ENCODE measurements around the gene MYLK2.

Gene MYLK2

DNA sequence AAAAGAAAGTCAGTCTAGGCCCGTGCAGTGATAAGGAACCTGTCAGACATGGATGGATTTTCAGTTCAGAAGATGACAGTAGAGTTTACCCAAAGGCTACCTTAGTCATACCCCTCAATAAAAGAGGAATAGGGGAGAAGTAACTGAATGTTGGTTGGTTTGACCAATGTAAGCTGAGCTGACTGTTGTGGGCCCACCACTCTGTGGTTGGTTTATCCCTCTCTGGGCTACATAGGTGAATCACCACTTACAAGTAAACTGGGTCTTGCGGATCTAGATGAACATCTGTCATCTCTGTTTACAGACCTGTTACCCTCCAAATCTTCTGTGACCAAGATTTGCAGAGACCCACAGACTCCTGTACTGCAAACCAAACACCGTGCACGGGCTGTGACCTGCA lies 37.2 kb upstream of the MYLK2 start:
- H3K27ac ChIP-seq = no peak overlapping the region
- H3K4me3 ChIP-seq = no peak overlapping the region
- no peak for TF ChIP-seq CTCF (IDR thresholded peaks at IDR 0.05)
- no peaks in the 10 kb centered on the region for H3K36me3 ChIP-seq
- no peaks in the 10 kb centered on the region for H3K27me3 ChIP-seq
- H3K9me3 ChIP-seq = no peaks in the 10 kb centered on the region
- DNase-seq = no peak
- intact Hi-C loops (cut with DNase I; ENCODE audit: low total_unique reads) = no loop called here
- H3K4me1 ChIP-seq = no peaks in the 10 kb centered on the region

GRCh38 chr20:31784354-31785044 lies 34.7 kb upstream of the MYLK2 start:
- H3K27me3 ChIP-seq = no peaks in the 10 kb centered on the region
- intact Hi-C loops (cut with DNase I; ENCODE audit: low total_unique reads) = no loop called here
- peaks cover 0 to 7% (median 0%) of the 10 kb centered on the region in 4 donors for H3K4me1 ChIP-seq
- TF ChIP-seq CTCF (IDR thresholded peaks at IDR 0.05) = no peak
- no peak for DNase-seq
- no peaks in the 10 kb centered on the region for H3K36me3 ChIP-seq
- no peak overlapping the region for H3K4me3 ChIP-seq
- H3K9me3 ChIP-seq = no peaks in the 10 kb centered on the region
- H3K27ac ChIP-seq = no peak overlapping the region

GRCh38 chr20:31785089-31785488 lies 34.1 kb upstream of the MYLK2 start:
- no peaks in the 10 kb centered on the region for H3K36me3 ChIP-seq
- intact Hi-C loops (cut with DNase I; ENCODE audit: low total_unique reads) = no loop called here
- no peak for DNase-seq

GRCh38 chr20:31788578-31788977 lies 30.6 kb upstream of the MYLK2 start:
- DNase-seq = no peak
- H3K4me3 ChIP-seq = no peak overlapping the region
- peaks cover 0 to 7% (median 0%) of the 10 kb centered on the region in 4 donors for H3K4me1 ChIP-seq
- H3K27me3 ChIP-seq = no peaks in the 10 kb centered on the region
- H3K36me3 ChIP-seq = no peaks in the 10 kb centered on the region
- intact Hi-C loops (cut with DNase I; ENCODE audit: low total_unique reads) = no loop called here
- TF ChIP-seq CTCF (IDR thresholded peaks at IDR 0.05) = no peak
- H3K27ac ChIP-seq = no peak overlapping the region
- no peaks in the 10 kb centered on the region for H3K9me3 ChIP-seq

More at GRCh38 chr20:31785089-31785488, 34.1 kb upstream of the MYLK2 start:
- no peaks in the 10 kb centered on the region for H3K9me3 ChIP-seq
- no peak for TF ChIP-seq CTCF (IDR thresholded peaks at IDR 0.05)
- H3K27ac ChIP-seq = no peak overlapping the region
- no peak overlapping the region for H3K4me3 ChIP-seq
- no peaks in the 10 kb centered on the region for H3K27me3 ChIP-seq
- peaks cover 0 to 7% (median 0%) of the 10 kb centered on the region in 4 donors for H3K4me1 ChIP-seq

DNA sequence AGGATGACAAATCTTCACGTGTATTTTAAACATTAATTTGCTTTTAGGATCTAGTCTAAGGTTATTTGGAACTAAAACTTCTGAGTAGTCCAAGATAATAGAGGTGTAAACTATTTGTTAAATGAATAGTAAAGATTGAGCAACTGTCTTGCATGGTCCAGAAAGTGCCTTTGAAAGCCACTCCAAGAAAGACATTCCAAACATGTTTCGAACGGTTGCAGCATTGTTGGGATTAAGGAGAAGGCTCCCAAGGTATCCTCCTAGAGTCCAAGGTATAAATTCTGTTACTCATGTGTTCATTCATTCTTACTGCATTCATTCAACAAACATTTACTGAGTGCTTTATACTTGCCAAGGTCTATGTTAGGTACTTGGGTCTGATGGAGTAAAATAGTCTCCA lies 28.8 kb upstream of the MYLK2 start:
- Histone ChIP-seq H3K27ac (no peak overlapping the region), H3K36me3 (no peaks in the 10 kb centered on the region), H3K9me3 (no peaks in the 10 kb centered on the region), H3K4me3 (no peak overlapping the region), H3K4me1 (peaks cover 0 to 7% (median 0%) of the 10 kb centered on the region in 4 donors), H3K27me3 (no peaks in the 10 kb centered on the region)
- no peak for TF ChIP-seq CTCF (IDR thresholded peaks at IDR 0.05)
- no peak for DNase-seq
- intact Hi-C loops (cut with DNase I; ENCODE audit: low total_unique reads) = no loop called here
